ENCODE results near the gene KRTAP4-4.
"Not testable (repeated sequence)": the region's sequence is repeated elsewhere in the genome, so short reads cannot be mapped to it uniquely, and the experiment has no call there.

KRTAP4-4 gene

DNA sequence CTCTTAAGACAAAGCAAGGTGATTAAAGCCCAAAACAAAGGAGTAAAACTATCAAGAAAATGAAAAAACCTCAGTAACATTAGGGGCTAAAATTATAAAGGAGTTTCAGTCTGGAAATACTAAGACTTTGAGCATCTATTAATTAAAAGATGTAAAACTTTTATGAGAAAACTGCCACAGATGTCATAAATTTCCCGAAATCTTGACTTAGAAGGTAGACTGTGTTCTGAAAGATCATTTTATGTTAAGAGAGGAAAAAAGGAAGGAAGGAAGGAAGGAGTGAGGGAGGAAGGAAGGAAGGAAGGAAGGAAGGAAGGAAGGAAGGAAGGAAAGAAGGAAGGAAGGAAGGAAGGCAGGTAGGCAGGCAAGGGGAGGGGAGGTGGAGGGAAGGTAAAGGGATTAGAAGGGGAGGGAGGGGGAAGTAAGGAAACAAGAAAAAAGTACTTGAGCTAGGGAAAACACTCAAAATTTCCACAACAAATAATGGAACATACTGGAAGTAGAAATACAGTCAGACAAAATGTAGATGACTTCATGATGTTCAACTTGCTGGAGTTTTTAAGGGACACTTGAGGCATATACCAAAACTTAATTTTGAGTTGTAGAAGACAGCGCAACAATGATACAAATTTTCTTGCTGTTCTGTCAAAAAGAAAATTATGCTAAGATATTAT, 12.9 kb downstream of the KRTAP4-4 start:
- DNase-seq, result no peak

DNA sequence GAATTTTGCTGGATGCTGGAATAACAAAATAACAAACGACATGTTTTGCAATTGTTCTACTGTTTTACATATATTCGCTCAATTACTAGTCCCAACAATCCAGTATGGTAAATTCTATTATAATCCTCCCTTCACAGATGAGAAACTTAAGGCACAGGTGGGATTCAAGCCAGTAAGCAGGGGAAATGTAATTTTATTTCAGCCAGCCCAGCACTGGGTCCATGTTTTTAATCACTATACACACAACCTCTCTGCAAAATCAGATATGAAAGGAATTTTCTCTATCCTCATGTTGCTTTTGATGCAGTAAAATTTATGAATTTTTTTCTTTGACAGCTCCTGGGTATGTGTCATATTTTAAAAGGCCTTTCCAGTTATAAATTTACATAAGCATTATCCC, 15.3 kb downstream of the KRTAP4-4 start:
- DNase-seq, result no peak

DNA sequence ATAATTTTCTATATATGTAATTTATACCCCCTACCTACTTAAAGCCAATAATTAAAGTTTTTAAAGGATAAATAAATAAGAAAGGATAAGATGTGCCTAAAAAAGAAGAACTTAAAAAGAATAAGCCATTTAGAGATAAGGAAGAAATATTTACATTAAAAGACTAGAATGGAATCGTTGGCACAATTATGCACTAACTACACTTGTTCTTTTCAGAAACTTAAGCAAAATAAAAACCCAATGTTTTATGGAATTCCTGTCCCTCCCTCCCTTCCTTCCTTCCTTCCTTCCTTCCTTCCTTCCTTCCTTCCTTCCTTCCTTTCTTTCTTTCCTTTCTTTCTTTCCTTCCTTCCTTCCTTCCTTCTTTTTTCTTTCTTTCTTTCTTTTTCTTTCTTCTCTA, 15.7 kb downstream of the KRTAP4-4 start:
- DNase-seq, result no peak

DNA sequence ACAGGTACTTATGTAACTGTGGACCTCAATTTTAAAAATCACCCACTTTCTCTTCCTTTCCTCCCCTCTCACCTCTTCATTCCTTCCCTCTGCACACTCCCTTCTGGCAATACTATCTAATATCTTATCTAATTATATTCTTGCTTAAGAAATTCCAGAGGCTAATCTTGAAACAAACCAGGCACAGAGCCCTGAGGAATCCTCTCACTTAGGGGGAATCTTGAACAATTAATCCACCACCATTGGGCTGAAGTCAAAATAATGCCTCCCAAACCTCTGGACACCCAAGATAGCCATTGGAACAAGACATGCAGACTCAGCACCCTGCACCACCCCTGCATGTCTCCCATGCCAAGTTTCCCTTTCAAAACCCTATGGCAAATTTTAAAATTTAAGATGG, 19.2 kb downstream of the KRTAP4-4 start:
- no peak for DNase-seq

DNA sequence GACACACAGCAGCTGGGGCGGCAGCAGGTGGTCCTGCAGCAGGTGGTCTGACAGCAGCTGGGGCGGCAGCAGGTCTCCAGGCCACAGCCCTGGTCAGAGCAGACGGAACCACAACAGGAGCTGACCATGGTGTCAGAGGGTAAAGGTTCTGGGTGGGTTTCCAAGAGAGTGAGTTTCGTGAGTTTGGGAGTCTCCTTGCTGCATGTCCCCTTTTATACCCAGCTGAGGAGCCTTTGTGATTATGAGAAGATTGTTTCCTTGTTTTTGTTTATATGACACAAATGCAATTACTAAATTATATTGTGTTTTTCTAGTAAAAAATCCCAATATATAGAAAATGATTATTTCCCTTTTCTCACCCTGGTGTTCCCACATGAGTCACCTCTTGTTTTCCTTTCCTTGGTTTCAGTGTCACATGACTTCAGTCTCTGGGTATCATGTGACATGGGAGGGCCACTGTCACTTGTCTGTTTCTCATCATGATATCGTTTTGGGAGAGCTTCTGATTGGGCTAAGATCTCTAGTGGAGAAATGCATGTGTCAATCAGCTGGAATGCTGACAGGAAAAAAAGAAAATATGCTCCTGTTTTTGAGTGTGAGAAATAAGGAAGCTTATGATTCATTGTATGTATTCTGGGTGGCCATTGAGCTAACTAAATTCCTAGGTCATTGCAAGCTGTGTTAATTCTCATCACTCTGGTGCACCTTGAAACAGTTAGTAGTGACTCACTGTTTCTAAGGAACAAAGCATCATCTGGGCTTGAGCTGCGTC, 20.0 kb downstream of the KRTAP4-4 start, which contains the start of gene KRTAP4-6:
Gene KRTAP4-6 (minus strand): TSS at position 185 of the 772 bp plus-strand sequence. CDS start 57 bp downstream, at position 128.
- no peak for DNase-seq

DNA sequence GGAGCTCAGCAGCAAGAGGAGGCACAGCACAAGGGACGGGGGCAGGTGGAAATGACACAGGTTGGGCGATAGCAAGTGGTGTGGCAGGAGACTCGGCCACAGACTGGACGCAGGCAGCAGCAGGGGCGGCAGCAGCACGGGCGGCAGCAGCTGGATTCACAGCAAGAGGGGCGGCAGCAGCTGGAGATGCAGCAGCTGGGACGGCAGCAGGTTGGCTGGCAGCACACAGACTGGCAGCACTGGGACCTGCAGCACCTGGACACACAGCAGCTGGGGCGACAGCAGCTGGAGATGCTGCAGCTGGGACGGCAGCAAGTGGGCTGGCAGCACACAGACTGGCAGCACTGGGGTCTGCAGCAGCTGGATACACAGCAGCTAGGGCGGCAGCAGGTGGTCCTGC, 20.7 kb downstream of the KRTAP4-4 start:
- DNase-seq, result not testable (repeated sequence)

GRCh38 chr17:41133880-41134735, 26.4 kb downstream of the KRTAP4-4 start:
- DNase-seq, result no peak

GRCh38 chr17:41131979-41132378, 28.6 kb downstream of the KRTAP4-4 start:
- no peak for DNase-seq

- no peak for DNase-seq
Observed at GRCh38 chr17:41127371-41127770, 33.2 kb downstream of the KRTAP4-4 start.

DNA sequence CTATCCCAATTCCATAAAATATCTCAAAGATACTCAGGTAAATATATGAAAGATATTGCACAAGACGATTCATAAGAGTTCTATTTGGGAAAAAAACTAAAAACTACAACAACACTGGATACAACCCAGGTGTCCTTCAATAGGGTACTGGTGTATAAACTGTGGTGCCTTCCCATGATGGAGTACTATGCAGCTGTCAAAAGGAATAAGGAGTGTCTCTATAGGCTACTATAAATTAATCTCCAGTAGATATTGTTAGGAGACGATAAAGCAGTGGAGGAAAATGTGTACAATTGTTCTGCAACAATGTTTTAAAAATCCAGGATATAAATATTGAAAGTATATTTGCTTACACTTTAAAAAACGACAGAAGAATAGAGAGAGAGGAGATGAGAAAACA, 34.1 kb downstream of the KRTAP4-4 start:
- DNase-seq, result no peak

DNA sequence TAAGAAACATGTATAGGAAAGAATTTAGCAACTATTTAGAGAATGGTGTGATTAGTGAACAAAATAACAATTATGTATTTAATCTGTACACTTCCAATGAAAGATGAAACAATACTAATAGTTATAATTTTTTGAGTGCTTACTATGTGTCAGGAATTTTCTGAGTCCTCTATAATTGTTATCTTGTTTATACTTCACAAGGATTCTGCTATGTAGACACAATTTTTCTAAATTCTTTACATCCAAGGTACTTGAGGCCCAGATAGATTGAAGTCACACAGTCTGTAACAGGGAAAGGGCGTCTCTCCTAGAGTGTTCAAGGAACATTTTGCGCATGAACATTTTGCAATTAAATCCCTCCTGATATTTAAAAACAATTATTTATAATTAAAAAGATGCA, 35.5 kb downstream of the KRTAP4-4 start:
- DNase-seq, result no peak

GRCh38 chr17:41123991-41124371, 36.6 kb downstream of the KRTAP4-4 start, which contains the start of gene KRTAP4-12:
Gene KRTAP4-12 (minus strand): TSS chr17:41124182. CDS start chr17:41124122, 60 bp downstream.
- DNase-seq, result not testable (repeated sequence)

DNA sequence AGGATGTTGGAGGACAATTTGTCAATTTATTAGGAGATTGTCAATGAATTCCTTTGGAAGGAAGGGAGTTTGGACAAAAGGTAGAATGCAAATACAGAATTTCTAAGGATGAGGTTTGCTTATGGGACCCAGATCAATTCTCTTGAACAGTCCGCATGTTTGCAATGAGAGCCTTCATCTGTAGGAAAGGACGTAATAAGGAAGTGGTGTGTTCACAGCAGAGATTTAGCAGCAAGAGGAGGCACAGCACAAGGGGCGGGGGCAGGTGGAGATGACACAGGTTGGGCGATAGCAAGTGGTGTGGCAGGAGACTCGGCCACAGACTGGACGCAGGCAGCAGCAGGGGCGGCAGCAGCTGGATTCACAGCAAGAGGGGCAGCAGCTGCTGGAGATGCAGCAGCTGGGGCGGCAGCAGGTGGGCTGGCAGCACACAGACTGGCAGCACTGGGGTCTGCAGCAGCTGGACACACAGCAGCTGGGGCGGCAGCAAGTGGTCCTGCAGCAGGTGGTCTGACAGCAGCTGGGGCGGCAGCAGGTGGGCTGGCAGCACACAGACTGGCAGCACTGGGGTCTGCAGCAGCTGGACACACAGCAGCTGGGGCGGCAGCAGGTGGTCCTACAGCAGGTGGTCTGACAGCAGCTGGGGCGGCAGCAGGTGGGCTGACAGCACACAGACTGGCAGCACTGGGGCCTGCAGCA, 37.1 kb downstream of the KRTAP4-4 start:
- DNase-seq, result not testable (repeated sequence)

DNA sequence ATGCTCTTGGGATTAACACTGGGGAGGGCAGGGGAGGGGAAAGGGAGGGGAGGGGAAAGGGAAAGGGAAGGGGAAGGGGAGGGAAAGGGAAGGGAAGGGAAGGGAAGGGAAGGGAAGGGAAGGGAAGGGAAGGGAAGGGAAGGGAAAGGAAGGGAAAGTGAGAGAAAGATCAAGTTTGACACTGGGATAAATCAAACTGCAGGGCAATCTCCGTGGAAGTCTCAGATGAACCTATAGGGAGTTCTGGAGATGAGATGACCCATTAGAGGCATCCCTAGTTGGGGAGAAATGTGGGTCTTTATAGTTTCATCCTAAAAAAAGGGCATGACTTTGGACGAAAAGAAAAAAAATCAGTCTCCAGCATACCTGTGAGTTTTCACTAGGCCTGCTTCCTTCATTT, 38.8 kb downstream of the KRTAP4-4 start:
- DNase-seq, result no peak

- not testable (repeated sequence) for DNase-seq
Observed at GRCh38 chr17:41119696-41120690, 40.6 kb downstream of the KRTAP4-4 start.

DNA sequence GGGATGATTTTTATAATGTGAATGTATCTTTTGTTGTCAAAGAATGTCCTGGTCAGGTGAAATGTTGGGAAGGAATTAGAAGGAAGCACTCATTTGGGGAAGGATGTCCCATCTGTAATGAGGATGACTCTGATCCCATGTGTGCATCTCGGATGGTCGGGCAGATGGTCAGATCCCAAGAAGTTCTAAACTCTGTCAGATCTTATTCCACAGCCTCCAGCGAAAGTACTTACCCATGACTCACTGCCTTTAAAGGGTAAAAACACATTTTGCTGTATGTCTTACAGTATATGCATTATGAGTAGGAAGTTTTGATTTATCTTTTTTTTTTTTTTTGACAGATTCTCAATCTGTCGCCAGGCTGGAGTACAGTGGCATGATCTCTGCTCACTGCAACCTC, 41.8 kb downstream of the KRTAP4-4 start:
- no peak for DNase-seq

- not testable (repeated sequence) for DNase-seq
Observed at GRCh38 chr17:41117846-41118386, 42.6 kb downstream of the KRTAP4-4 start, which contains the start of gene KRTAP4-11. Gene KRTAP4-11 (minus strand): TSS chr17:41118373. CDS start chr17:41118315, 58 bp downstream.

DNA sequence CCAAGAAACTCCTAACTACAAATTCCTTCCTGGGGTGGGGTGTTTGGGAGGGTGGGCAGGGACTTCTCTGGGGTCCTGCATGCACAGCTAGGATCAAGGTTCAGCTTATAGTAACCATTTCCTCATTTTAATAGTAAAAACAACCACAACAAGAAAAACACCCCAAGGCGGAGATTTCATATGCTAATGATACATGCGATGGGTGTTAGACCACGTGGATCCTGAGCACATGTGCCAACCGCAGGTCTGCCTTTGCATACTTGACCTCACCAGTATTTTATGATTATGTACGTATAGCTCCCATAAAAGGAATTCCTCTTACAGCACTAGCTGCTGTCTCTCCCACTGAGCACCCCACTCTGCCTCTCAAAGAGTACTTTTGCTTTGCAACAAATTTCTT, 44.3 kb downstream of the KRTAP4-4 start:
- no peak for DNase-seq

DNA sequence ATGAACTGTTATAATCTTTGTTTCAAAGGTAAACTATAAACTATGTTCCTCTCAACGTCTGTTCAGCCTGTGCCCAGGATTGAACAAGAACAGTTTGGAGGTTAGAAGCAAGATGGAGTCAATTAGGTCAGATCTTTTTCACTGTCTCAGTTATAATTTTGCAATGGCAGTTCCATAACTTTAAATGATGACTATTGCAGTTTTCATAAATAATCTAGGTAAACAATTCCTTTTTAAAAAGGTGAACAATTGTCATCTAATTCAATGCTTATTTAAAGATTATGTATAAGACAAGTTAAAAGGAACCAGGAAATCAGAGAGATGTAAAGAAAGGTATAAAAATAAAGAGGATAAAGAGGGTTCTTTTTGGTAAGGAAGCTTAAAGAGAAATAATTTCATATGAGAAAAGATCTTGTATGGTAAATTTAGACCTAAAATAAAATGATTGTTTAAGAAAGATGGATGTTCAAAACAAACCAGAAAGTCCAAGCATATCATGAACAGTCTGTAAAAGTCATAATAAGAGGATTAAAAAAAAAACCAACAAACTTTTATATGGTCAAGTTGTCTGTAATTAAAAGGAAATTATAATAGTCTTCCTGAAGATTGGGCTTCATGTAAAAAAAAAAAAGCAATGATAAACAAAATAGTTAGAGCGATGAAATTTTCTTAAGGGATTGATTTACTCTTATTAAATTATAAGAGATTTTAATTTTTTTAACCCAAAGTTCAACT, 49.2 kb downstream of the KRTAP4-4 start:
- DNase-seq, result no peak
